IPS-20b (cell line): Measurements from ENCODE around the gene RHEBL1.
A peak's percentile ranks its signal among the peaks of the same experiment; 100 is the strongest.

Experiments used
- H3K27ac ChIP-seq: one replicate; pipeline ENCODE4 v1.5.1; 2013; ENCODE audit warnings: low read length
- H3K27me3 ChIP-seq: 2 replicates; pipeline ENCODE4 v1.6.1; 2013; ENCODE audit warnings: mild to moderate bottlenecking, low read length, inconsistent platforms; ENCODE audit not compliant: insufficient read depth
- H3K36me3 ChIP-seq: 2 replicates; pipeline ENCODE4 v1.6.1; 2013; ENCODE audit warnings: low read depth, mild to moderate bottlenecking, inconsistent platforms, low read length, moderate library complexity; ENCODE audit not compliant: insufficient read depth
- H3K4me1 ChIP-seq: 2 replicates; pipeline ENCODE4 v1.6.1; 2013; ENCODE audit warnings: mild to moderate bottlenecking, control low read depth, inconsistent platforms, low read length, moderate library complexity; ENCODE audit not compliant: insufficient read depth
- H3K4me3 ChIP-seq: 2 replicates; pipeline ENCODE4 v1.5.1; 2013; ENCODE audit warnings: mild to moderate bottlenecking, low read length, inconsistent platforms
- H3K9ac ChIP-seq: 2 replicates; pipeline ENCODE4 v1.6.1; 2013; ENCODE audit warnings: low read depth, mild to moderate bottlenecking, inconsistent platforms, low read length, moderate library complexity
- H3K9me3 ChIP-seq: 2 replicates; pipeline ENCODE4 v1.6.1; 2013; ENCODE audit warnings: mild to moderate bottlenecking, low read depth, low read length, inconsistent platforms; ENCODE audit not compliant: insufficient read depth

RHEBL1 gene

DNA sequence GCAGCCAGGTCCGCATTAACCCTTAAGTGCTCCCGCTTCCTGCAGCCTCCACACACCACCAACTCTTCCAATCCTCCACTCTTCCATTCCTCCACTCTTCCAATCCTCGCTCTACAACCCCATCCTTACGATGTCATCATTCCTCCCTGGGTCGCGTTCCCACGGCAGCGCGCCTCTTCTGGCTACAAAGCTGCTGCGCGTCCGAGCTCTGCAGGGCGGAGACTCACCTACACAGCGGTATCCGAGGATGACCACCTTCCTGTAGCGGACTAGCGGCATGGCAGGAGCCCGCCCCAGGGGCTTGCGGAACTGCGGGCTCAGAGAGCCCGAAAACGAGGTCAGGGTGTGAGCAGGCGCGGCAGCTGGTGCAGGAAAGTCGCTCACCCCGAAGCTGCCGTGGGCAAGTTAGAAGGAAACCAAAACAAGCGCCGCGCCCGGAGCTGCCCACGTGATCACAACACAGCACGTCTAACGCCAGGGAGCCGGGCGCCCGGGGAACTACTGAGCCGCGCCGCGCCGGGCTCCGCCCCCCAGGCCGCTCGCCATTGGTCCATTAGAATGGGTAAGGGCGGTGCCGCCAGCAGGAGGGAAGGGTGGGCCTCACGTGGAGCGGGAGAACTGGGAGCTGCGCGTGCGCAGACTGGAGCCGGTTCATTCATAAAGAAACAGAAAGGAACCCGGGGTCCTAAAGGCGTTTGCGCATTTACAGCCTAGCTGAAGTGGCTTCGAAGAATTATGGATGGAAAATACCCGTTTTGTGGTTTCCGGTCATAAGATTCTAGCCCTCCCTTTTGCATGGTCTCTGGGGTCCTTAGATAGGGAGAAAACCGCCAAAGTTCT lies at the start of gene RHEBL1:
RHEBL1 (minus strand) TSS at position 473 of the 840 bp plus-strand sequence; CDS start at position 279, 194 bp downstream.
- peak within 1 kb of the TSS; percentile 40; the same call in 1 of the 2 replicates for H3K9ac ChIP-seq
- peaks cover 23% of the 10 kb centered on the region for H3K27me3 ChIP-seq
- H3K9me3 ChIP-seq: no peaks in the 10 kb centered on the region
- H3K36me3 ChIP-seq: peaks cover 2% of the 10 kb centered on the region; the same call in 1 of the 2 replicates
- H3K27ac ChIP-seq: no peak within 1 kb of the TSS
- H3K4me1 ChIP-seq: 0 out of 2 replicates have a peak, but pooled peaks cover 2% of the 10 kb centered on the region
- H3K4me3 ChIP-seq: peak within 1 kb of the TSS; percentile 80

DNA sequence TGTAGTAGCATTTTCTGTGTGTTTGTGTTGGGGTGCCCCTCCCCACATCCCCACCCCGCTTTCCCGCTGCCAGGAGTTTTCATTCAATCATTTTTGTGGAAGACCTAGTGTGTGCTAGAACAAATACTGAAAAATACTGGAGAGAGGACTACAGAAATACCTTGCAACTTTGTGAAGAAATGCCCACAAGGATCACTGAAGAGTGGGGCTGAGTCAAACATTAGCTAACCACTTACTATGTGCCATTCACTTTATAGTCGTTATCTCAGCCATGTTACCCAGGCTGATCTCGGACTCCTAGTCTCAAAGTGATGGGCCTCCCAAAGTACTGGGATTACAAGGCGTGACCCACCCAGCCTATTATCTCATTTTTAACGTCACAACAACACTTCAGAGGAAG lies 41.4 kb upstream of the RHEBL1 start:
- no peak overlapping the region for H3K27ac ChIP-seq
- no peaks in the 10 kb centered on the region for H3K27me3 ChIP-seq

GRCh38 chr12:49110464-49111155 lies 40.8 kb upstream of the RHEBL1 start, which contains the start of gene LMBR1L:
TSS of gene LMBR1L (minus strand) at chr12:49110847. CDS start at chr12:49110555, 292 bp downstream.
- H3K27ac ChIP-seq: no peak within 1 kb of the TSS
- H3K4me1 ChIP-seq: 0 out of 2 replicates have a peak, but pooled peaks cover 5% of the 10 kb centered on the region
- peak within 1 kb of the TSS; percentile 90 for H3K9ac ChIP-seq
- H3K36me3 ChIP-seq: peaks cover 16% of the 10 kb centered on the region
- 0 out of 2 replicates have a peak, but pooled peaks cover 4% of the 10 kb centered on the region for H3K9me3 ChIP-seq
- no peaks in the 10 kb centered on the region for H3K27me3 ChIP-seq
- peak within 1 kb of the TSS; percentile 89 for H3K4me3 ChIP-seq

More for the DNA sequence above, 41.4 kb upstream of the RHEBL1 start:
- H3K4me3 ChIP-seq: peak overlapping the region; percentile 89
- peaks cover 10% of the 10 kb centered on the region; the same call in 1 of the 2 replicates for H3K36me3 ChIP-seq
- H3K4me1 ChIP-seq: 0 out of 2 replicates have a peak, but pooled peaks cover 5% of the 10 kb centered on the region
- H3K9ac ChIP-seq: peak overlapping the region; percentile 66; the same call in 1 of the 2 replicates
- 0 out of 2 replicates have a peak, but pooled peaks cover 4% of the 10 kb centered on the region for H3K9me3 ChIP-seq

DNA sequence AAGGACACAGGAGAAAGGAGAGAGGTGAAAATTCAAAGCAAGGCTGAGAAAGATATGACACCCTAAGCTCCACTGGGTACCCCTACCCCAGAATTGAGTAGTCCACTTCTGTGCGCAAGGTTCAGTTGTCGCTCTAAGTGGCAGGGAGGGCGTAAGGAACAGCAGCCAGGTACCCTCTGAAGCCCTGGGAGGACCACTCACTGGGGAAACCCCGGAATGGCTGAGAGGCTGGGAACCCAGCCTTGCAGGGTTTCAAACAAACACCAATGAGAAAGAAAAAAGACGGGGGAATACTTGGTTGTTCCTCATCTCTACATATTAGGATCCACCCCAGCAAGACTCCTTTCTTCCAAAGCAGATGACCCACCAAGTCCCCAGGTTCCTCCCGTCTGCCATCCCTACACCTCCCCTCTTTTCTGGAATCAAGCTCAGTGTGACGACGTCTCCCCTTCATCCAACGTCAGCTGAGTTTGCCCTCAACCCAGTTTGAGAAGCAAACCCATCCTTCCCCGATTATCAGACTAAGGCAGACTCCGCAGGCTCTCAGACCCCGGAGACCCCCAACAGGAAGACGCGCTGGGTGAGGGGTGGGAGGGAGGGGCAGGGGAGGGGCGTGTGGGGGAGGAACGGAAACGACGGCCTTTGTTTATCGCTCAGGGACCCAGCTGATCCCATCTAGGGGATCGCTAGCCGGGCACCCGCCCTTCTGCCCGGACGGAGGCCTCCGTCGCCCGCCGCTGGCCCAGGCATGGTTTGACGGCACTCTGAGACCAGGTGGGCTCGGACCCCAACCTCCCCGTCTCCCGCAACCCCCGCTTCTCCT lies 40.1 kb upstream of the RHEBL1 start:
- Histone ChIP-seq H3K4me1 (0 out of 2 replicates have a peak, but pooled peaks cover 5% of the 10 kb centered on the region), H3K4me3 (peak overlapping the region; percentile 89), H3K27me3 (no peaks in the 10 kb centered on the region), H3K9ac (peak overlapping the region; percentile 90), H3K27ac (no peak overlapping the region), H3K36me3 (peaks cover 23% of the 10 kb centered on the region), H3K9me3 (0 out of 2 replicates have a peak, but pooled peaks cover 4% of the 10 kb centered on the region)

DNA sequence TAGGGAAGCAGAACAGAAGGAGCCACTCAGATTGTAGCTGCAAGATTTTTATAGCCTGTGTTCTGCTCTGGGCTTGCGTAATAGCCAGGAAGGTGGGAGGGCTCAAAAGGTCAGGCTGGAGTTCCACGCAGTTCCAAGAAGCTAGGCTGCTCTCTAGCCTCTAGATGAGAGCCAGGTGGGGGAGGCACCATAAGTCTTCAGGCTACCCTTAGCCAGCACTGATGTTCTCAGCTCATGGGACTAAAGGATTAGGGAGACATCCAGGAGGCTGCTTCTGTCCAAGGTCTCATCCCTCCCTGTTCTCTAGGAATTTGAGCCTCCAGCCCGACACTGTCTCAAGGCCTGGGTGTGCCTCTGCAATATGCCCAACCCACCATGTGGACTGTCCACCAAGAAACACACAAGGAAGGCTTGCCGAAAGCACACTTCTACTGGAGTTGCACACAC lies 39.2 kb upstream of the RHEBL1 start:
- Histone ChIP-seq H3K4me1 (0 out of 2 replicates have a peak, but pooled peaks cover 5% of the 10 kb centered on the region), H3K36me3 (peaks cover 30% of the 10 kb centered on the region), H3K27me3 (no peaks in the 10 kb centered on the region), H3K27ac (no peak overlapping the region), H3K9me3 (0 out of 2 replicates have a peak, but pooled peaks cover 4% of the 10 kb centered on the region), H3K4me3 (peak overlapping the region; percentile 89), H3K9ac (peak overlapping the region; percentile 90; the same call in 1 of the 2 replicates)

DNA sequence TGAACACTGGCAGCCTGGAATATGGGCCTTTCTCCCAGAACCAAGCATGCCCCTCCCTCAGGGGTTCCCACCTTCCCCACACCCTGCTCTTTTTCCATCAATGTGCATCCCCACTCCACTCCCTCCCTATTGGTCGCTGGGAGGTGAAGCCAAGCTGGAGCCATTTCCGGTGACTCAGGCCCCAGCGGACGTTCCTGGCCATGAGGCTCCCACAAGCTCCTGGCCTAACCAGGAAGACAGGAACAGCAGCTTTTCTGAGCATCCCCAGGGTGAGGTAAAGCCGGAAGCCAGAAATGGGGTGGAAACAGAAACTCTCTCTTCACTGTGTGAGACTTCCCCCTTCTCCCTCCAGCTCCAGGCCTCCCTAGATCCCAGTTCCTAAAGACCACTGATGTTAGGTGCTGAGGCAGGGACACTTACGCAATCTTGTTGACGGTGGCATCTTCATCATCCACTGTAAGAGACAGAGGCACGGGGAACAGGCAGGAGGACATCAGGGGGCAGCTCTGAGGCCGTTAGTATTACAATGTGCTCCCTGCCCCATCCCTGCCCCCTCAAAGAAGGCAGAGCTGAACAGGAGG lies 35.8 kb upstream of the RHEBL1 start:
- H3K27ac ChIP-seq: no peak overlapping the region
- no peaks in the 10 kb centered on the region for H3K27me3 ChIP-seq
- H3K9me3 ChIP-seq: no peaks in the 10 kb centered on the region
- H3K36me3 ChIP-seq: peaks cover 64% of the 10 kb centered on the region
- no peak overlapping the region for H3K9ac ChIP-seq
- H3K4me3 ChIP-seq: no peak overlapping the region
- 0 out of 2 replicates have a peak, but pooled peaks cover 5% of the 10 kb centered on the region for H3K4me1 ChIP-seq

DNA sequence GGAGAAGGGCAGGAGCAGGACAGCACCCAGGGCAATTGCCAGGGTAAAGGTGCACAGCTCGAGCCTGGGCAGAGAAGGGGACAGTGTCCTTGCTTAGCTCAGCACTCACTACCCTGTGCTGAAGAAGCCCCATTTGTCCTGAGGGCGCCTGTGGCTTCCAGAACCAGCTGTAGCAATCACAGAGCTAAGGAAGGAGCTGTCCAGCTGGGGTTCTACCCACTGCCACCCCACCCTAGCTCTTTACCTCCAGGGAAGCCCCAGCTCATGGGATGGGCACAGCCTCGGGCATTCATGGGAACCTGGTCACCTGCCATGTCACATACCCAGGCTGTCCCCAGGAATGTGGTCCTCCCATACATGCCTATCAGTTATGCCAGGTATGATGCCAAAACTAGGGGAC lies 35.0 kb upstream of the RHEBL1 start:
- Histone ChIP-seq H3K9ac (no peak overlapping the region), H3K36me3 (peaks cover 72% of the 10 kb centered on the region), H3K27me3 (no peaks in the 10 kb centered on the region), H3K4me1 (0 out of 2 replicates have a peak, but pooled peaks cover 5% of the 10 kb centered on the region), H3K27ac (no peak overlapping the region), H3K9me3 (no peaks in the 10 kb centered on the region), H3K4me3 (no peak overlapping the region)

- Histone ChIP-seq H3K27me3 (peaks cover 8% of the 10 kb centered on the region), H3K36me3 (peaks cover 65% of the 10 kb centered on the region), H3K9ac (no peak overlapping the region)
Observed at GRCh38 chr12:49100380-49100779, 30.6 kb upstream of the RHEBL1 start.

GRCh38 chr12:49098703-49099102 lies 28.9 kb upstream of the RHEBL1 start:
- Histone ChIP-seq H3K9ac (no peak overlapping the region), H3K27me3 (peaks cover 25% of the 10 kb centered on the region), H3K27ac (no peak overlapping the region), H3K4me3 (no peak overlapping the region), H3K9me3 (no peaks in the 10 kb centered on the region), H3K36me3 (peaks cover 50% of the 10 kb centered on the region), H3K4me1 (peaks cover 2% of the 10 kb centered on the region; the same call in 1 of the 2 replicates)

More at GRCh38 chr12:49100380-49100779, 30.6 kb upstream of the RHEBL1 start:
- Histone ChIP-seq H3K9me3 (no peaks in the 10 kb centered on the region), H3K4me1 (no peaks in the 10 kb centered on the region), H3K4me3 (no peak overlapping the region), H3K27ac (no peak overlapping the region)

- no peak overlapping the region for H3K27ac ChIP-seq
- H3K27me3 ChIP-seq: peaks cover 32% of the 10 kb centered on the region
- peaks cover 44% of the 10 kb centered on the region for H3K36me3 ChIP-seq
- H3K9ac ChIP-seq: no peak overlapping the region
- peaks cover 2% of the 10 kb centered on the region; the same call in 1 of the 2 replicates for H3K4me1 ChIP-seq
- H3K9me3 ChIP-seq: no peaks in the 10 kb centered on the region
- no peak overlapping the region for H3K4me3 ChIP-seq
Observed at GRCh38 chr12:49098035-49098451, 28.3 kb upstream of the RHEBL1 start.
